Fibroblast of villous mesenchyme (primary cell): ENCODE results near the gene NDE1. TPM values are rescaled to one million over a fixed set of nuclear protein-coding genes. Genes with fewer than 3 reads are reported as not detected.

Experiments
- DNase-seq: peaks from one replicate; pipeline ENCODE4 v3.0.0-alpha.2; 2010; ENCODE audit warnings: low read depth
- H3K4me3 ChIP-seq: 2 replicates; pipeline ENCODE4 v1.5.1; 2011; ENCODE audit warnings: low read depth, mild to moderate bottlenecking, low read length
- total RNA-seq: library from RNA; depleted of rRNA; stranded (reverse); fragments of >200 nt; gene quantifications from 2 replicates; pipeline ENCODE4 v1.2.3, GENCODE V29; 2012
- TF ChIP-seq, protein P1 (sequence below): IDR thresholded peaks from 2 replicates; pipeline ENCODE4 v1.5.1; 2012; ENCODE audit warnings: low read depth, mild to moderate bottlenecking, low read length; ENCODE audit not compliant: insufficient read depth

NDE1 gene
- total RNA-seq, 1 donor, result 43.2 TPM

DNA sequence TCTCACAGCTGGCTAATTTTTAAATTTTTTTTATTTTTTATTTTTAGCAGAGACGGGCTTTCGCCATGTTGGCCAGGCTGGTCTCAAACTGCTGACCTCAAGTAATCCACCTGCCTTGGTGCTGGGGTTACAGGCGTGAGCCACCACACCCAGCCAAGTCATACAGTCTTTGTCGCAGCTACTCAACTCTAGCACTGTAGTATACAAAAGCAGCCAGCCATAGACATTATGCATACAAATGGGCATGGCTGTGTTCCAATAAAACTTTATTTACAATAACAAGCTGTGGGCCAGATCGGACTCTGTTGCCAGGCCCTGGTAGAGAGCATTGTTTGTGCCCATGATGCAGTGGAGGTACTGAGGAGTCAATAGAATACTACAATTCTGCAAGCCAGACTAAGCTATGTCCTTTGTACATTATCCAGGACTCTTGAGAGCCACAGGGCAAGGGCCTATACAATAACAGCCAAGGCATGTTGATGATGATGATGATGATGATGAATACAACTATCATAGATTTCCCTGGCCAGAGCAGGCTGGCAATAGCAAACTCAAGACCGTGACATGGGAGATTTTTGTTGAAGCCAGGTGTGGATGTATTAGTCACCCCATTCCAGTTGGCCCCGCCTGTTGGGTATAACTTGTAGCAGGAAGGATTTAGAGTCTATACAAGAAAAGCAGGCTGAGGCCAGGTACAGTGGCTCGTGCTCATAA, 104.9 kb downstream of the NDE1 start:
- TF ChIP-seq, protein P1, sequence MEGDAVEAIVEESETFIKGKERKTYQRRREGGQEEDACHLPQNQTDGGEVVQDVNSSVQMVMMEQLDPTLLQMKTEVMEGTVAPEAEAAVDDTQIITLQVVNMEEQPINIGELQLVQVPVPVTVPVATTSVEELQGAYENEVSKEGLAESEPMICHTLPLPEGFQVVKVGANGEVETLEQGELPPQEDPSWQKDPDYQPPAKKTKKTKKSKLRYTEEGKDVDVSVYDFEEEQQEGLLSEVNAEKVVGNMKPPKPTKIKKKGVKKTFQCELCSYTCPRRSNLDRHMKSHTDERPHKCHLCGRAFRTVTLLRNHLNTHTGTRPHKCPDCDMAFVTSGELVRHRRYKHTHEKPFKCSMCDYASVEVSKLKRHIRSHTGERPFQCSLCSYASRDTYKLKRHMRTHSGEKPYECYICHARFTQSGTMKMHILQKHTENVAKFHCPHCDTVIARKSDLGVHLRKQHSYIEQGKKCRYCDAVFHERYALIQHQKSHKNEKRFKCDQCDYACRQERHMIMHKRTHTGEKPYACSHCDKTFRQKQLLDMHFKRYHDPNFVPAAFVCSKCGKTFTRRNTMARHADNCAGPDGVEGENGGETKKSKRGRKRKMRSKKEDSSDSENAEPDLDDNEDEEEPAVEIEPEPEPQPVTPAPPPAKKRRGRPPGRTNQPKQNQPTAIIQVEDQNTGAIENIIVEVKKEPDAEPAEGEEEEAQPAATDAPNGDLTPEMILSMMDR, result no peak
- H3K4me3 ChIP-seq, result no peak overlapping the region
- DNase-seq, result no peak

DNA sequence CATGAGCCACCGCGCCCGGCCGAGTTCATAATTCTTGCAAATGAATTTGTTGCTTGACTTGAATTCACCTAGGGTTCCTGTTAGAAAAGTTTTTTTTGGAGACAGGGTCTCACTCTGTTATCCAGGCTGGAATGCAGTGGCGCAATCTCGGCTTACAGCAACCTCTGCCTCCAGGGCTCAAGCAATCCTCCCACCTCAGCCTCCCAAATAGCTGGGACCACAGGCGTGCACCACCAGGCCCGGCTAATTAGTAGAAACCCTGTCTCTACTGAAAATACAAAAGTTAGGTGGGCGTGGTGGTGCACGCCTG, 107.0 kb downstream of the NDE1 start:
- no peak for DNase-seq
- TF ChIP-seq, protein P1, result no peak
- H3K4me3 ChIP-seq, result no peak overlapping the region

DNA sequence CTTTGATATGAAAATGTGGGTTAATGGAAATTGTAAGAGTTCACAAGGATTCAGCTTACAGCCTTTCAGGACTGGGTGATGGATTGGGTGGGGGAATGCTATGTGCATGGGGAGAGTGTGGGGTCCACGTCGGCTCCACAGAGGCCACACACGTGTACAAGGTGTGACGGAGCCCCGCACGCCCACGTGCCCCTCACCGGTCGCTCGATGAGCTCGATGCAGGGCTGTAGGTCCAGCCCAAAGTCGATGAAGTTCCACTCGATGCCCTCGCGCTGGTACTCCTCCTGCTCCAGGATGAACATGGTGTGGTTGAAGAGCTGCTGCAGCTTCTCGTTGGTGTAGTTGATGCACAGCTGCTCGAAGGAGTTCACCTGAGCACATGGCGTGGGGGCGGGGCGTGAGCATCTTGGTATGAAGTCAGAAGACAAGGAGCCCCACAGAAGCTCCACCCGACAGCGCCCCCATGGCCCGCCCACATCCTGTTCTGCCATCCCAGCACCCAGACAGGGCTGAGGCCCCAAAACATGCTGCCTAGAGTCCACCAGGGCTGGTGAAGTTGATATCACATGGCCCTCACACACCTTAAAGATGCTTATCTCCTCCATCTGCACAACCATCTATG, 107.7 kb downstream of the NDE1 start:
- TF ChIP-seq, protein P1, result no peak
- H3K4me3 ChIP-seq, result no peak overlapping the region
- DNase-seq, result no peak

DNA sequence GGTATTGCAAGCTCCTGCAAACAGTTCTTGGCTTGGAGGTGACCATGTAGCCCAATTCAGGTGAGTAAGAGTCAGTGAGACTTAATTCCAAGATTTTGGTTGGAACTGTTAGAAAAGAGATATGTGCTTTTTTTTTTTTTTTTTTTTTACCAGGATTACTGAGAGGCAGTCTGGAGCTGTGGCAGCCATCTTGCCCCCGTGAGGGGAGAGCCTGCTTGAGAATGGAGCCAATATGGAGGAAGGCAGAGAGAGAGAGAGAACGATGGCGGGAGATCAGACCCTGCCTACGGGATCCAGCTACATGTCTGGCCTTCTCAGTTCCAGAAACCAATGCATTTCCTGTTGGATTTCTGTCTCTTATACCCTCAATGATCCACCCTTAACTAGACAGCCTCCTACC, 109.0 kb downstream of the NDE1 start:
- TF ChIP-seq, protein P1, result no peak

DNA sequence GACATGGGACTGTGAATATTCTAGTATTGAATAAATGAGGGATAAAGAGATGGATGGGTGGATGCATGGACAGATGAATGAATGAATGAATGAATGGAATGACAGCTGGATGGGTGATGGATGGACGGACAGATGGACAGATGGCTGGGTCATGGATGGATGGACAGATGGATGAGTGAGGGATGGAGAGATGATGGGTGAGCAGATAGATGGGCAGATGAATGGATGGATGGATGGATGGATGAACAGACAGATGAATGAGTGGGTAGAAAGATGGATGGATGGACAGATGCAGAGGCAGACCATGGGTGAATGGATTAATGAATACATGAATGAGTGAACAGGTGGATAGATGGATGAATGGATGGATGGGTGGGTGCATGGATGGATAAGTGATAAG, 110.1 kb downstream of the NDE1 start:
- TF ChIP-seq, protein P1, result no peak
- DNase-seq, result no peak
- no peak overlapping the region for H3K4me3 ChIP-seq

More for the DNA sequence above, 109.0 kb downstream of the NDE1 start:
- no peak overlapping the region for H3K4me3 ChIP-seq
- no peak for DNase-seq

DNA sequence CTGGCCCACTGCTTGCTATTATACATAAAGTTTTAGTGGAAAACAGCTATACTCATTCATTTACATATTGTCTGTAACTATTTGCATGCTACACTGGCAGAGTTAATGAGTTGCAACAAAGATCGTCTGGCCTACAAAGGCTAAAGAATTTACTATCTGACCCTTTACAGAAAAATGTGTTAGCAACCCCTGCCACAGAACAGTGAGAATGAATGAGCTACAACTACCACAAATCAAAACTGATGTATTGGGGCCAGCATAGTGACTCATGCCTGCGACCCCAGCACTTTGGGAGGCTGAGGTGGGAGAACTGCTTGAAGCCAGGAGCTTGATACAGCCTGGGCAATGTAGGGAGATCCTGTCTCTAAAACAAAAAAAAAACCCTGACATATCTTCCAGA, 114.1 kb downstream of the NDE1 start:
- no peak for DNase-seq
- H3K4me3 ChIP-seq, result no peak overlapping the region
- TF ChIP-seq, protein P1, result no peak
